Activated CD8-positive, alpha-beta memory T cell treated with anti-CD3 and anti-CD28 coated beads for 48 hours (primary cell): ENCODE data around the gene TEPSIN.

Experiments used
- DNase-seq, 3 experiments: peaks; one replicate each; pipeline ENCODE4 v3.0.0-alpha.2; 2020; ENCODE audit warnings: low read depth in 2 of 3, low spot score in 2 of 3

Gene TEPSIN

GRCh38 chr17:81270279-81270678 lies 31.4 kb upstream of the TEPSIN start:
- no peak for DNase-seq

GRCh38 chr17:81267390-81268067 lies 28.7 kb upstream of the TEPSIN start:
- no peak for DNase-seq

- DNase-seq = no peak
Observed at GRCh38 chr17:81265576-81265975, 26.7 kb upstream of the TEPSIN start.

- DNase-seq = no peak
Observed at GRCh38 chr17:81264640-81265039, 25.8 kb upstream of the TEPSIN start.

- no peak for DNase-seq
Observed at GRCh38 chr17:81263371-81264181, 24.7 kb upstream of the TEPSIN start.

- no peak for DNase-seq
Observed at GRCh38 chr17:81261582-81262336, 22.9 kb upstream of the TEPSIN start.

GRCh38 chr17:81261096-81261495 lies 22.2 kb upstream of the TEPSIN start:
- DNase-seq = no peak

GRCh38 chr17:81260641-81261040 lies 21.8 kb upstream of the TEPSIN start:
- no peak for DNase-seq

GRCh38 chr17:81260171-81260570 lies 21.3 kb upstream of the TEPSIN start:
- no peak for DNase-seq

GRCh38 chr17:81259058-81259605 lies 20.3 kb upstream of the TEPSIN start:
- DNase-seq = no peak

GRCh38 chr17:81258292-81258691 lies 19.4 kb upstream of the TEPSIN start:
- DNase-seq = no peak

GRCh38 chr17:81257533-81257932 lies 18.7 kb upstream of the TEPSIN start:
- DNase-seq = no peak

- DNase-seq = no peak
Observed at GRCh38 chr17:81256616-81257015, 17.8 kb upstream of the TEPSIN start.

- no peak for DNase-seq
Observed at GRCh38 chr17:81254955-81255717, 16.3 kb upstream of the TEPSIN start.

- DNase-seq = no peak
Observed at GRCh38 chr17:81253358-81254131, 14.7 kb upstream of the TEPSIN start.

GRCh38 chr17:81252987-81253329 lies 14.1 kb upstream of the TEPSIN start:
- no peak for DNase-seq

GRCh38 chr17:81252326-81252986 lies 13.6 kb upstream of the TEPSIN start:
- DNase-seq = no peak

GRCh38 chr17:81251709-81252301 lies 12.9 kb upstream of the TEPSIN start:
- DNase-seq = no peak

GRCh38 chr17:81251094-81251708 lies 12.3 kb upstream of the TEPSIN start:
- no peak for DNase-seq
